ENCODE measurements around the gene SAP25.
"Not testable (repeated sequence)": the region's sequence is repeated elsewhere in the genome, so short reads cannot be mapped to it uniquely, and the experiment has no call there.

SAP25 gene

DNA sequence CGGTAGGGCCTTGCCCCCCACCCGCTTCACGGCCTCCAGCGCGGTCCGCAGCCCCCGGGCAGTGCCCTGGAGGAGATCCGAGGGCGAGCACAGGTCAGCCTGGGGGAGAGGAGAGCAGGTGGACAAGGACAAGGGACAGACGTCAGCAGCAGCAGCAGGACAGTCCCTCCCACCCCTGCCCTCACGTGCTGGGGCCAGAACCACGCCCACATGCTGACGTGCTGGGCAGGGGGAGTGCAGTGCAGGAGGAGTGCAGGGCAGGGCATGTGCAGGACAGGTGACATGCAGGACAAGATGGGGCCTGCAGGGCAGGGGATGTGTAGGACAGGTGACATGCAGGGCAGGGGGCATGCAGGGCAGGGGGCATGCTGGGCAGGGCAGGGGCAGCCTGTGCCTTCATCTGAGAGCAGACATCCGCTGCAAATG is 1.5 kb upstream of the SAP25 start:
- no peak for DNase-seq

GRCh38 chr7:100574362-100575205 is 884 bp upstream of the SAP25 start:
- no peak for DNase-seq

GRCh38 chr7:100572949-100573675 is 588 bp downstream of the SAP25 start:
- DNase-seq: no peak

GRCh38 chr7:100572281-100572948 is 1.3 kb downstream of the SAP25 start:
- no peak for DNase-seq

DNA sequence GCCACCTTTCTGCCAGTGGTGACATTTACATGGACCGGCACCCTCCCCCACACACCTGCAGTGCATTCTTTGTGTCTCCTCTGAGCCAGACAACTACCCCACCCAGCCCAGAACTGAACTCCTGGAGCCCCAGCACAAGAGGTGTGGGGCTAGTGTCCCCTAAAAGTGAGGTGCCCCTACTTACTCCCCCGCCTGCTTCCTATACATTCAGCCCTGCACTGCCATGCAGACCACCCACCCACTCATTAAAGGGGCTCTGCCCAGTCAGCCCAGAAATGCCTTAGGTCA is 1.9 kb downstream of the SAP25 start:
- DNase-seq: no peak

DNA sequence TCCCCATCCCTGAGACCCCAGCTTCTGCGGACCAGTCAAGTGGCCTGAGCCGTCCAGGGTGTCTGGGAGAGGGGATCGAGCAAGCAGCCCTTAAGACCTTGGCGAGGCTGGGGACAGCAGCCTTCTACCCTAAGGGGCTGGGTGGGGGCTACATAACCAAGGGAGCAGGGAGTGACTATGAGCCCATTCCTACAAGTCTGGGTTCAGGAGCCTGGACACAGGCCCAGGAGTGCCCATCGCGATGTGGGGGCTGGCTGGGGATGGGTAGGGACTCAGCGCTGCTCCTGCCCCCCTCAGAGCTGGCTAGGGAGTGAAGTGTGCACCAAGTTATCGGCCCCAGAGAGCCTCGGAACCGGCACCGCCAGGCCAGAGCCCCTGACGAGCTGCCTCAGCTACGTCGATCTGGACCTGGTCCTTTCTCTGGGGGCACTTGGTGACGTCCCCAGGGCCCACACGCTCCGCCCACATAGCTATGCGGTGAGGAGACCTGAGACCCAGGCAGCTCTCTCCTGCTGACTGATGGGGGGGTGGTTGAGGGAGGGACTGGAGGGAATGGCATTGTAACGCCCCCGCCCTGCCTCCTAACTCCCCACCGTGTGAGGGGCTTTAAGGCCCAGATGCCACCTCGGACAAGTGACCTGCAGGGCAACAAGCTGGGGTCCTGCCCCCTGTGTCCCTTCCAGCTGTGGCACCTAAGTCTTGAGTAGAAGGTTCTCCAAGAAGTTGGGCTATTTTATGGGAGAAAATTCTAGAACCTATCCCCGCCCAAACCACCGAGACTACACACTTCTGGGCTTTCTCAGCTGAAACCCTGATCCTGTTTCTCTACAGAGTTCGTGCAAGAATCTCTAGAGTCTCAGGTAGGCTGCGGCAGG is 2.5 kb downstream of the SAP25 start:
- DNase-seq: no peak

GRCh38 chr7:100568896-100569844 is 4.5 kb downstream of the SAP25 start:
- DNase-seq: peak; percentile 59

DNA sequence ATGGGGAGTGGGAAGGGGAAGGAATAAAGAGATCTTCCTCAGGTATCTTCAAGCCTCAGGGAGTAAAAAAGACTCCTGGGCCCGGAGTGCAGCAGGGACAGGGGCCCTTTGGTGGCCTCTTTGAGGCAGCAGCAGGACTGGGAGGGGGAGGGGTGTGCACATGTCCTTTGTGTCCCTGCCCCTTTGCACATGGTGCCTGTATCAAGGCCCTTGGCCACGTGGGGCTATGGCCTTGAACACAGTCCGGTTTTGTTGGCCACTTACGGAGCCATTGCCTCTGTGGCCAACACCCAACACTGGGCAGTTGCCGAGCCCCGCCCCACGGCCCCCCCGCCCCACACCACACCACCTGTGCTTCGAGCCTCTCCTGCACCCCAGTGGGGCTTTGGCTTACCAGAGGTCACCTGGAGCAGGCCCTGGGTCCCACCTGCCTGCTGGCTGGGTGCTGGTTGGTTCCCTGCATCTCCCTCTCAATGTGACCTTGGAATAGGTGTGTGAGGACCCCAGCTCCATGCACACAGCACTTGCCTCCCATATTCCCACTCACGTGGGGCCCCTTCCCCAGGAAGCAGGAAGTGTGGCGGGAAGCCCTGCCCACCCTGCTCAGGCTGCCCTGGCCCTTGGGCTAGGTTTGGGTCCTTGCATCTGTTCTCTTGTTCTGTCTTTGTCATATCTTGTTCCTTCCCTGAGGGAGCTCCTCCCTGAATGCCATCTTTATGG is 5.4 kb downstream of the SAP25 start:
- DNase-seq: no peak

- no peak for DNase-seq
Observed at GRCh38 chr7:100567751-100568175, 5.9 kb downstream of the SAP25 start.

DNA sequence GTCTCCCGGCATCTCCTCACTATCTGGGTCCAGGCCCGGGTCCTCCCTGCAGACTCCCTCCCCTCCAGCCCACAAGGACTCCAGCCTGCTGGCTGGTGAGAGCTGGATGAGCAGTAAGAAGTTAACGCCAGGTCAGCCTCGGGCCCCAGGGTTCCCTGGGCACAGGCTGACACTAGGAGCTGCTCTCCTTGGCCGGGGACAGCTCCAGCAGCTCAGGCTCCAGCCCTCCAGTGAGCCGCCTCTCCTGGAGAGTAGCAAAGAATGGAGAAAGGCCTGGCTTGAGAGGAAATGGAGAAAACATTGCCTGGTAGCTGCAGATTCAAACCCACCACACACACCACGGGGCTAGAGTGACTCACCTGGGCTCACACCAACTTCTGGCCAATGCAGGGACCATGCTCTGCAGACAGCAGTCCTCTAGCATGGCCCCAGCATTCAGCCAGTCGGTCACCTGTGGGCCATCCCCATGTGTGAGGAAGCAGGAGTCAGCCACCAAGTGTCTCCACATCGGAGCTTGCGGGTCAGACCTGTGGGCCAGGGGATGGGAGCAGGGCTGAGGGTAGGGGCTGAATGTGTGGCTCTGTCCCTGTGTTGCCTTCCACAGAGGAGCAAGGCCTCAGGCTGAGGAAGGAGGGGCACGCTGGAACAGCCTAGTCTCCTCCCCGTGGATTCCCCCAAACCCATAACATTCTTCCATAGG is 6.5 kb downstream of the SAP25 start:
- no peak for DNase-seq

GRCh38 chr7:100566018-100566531 is 7.6 kb downstream of the SAP25 start:
- DNase-seq: no peak

DNA sequence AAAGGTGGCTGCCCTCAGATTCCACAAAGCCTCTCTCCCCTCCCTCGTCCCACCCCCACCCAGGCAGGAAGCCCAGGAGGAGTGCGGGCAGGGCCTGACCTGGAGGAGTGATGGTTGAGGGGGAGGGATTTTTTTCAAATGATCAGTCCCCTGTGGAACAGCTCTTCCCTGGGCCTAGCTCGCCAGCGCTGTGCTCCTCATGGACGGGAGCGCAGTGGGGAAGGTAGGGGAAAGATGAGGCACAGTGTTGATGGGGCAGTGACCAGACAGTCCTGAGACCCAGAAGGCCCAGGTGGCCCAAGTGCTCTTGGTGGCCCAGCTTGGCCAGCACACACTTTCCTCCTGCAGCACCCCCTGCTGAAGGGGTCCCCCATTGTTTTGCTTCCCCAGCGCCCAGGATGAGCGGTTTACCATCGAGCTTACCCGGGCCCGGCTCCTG is 8.5 kb downstream of the SAP25 start:
- no peak for DNase-seq

DNA sequence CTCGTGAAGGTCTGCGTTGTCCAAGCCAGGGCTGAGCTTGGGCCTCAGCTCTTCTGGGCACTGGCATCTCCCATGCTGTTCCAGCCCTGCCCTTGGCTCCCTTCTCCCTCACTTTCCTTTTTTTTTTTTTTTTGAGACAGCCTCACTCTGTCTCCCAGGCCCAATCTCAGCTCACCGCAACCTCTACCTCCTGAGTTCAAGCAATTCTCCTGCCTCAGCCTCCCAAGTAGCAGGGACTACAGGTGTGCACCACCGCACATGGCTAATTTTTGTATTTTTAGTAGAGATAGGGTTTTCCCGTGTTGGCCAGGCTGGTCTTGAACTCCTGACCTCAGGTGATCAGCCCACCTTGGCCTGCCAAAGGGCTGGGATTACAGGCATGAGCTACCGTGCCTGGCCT is 9.3 kb downstream of the SAP25 start:
- DNase-seq: not testable (repeated sequence)

- DNase-seq: peak; percentile 86
Observed at GRCh38 chr7:100563809-100564400, 9.8 kb downstream of the SAP25 start.

DNA sequence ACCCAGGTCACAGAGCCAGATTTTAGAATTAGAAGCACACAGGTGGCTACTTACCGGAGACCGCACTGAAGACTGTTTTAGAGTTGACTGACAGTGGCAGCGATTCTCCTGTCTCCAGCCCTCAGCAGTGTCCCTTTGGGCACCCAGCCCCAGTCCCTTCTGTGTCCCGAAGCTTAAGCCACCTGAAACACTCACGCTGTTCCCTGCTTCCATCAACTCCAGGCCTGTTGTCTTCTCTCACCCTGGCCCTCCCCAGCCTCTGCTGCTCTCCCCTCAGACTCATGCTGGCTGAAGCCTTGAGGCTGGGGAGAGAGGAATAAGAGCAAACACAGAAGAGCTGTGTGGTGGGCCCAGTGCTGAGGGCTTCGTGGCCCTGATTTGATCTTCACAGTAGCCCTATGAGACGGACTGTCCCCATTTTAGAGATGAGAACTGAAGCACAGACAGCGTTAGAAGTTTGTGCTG is 10.6 kb downstream of the SAP25 start:
- DNase-seq: no peak

DNA sequence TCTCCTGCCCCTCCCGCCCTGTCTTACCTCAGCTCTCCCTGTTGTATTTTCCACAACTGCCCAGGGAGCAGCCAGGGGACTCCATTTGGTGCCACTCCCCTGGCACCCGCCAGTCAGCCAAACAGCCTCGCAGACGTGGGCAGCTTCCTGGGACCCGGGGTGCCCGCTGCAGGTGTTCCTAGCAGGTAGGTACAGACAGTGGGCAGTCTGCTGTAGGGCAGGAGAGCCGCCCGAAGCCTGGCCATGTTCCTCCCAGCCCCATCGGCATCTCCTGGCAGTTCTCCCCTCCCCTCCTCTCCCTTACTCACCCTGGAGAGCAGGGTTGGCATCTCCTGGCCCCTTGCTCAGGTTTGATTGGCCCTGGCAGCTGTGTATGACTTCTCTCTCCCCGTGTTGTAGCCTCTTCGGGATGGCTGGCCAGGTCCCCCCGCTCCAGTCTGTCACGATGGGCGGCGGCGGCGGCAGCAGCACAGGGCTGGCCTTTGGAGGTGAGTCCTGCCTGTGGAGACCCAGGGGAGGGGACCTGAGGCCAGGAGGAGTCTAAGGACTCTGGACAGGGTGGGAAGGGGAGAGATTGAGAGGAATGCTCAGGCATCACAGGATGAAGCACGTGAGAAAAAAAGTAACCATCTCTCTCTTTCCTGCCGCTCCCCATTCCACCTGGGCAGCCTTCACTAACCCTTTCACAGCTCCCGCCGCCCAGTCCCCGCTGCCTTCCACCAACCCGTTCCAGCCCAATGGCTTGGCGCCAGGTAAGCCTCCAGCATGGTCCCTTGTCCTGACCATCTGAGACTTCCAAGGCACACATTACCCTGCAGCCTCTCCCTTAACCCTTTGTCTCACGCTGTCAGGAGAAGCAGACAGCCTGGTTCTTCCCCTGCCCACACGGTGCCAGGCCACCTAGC is 11.3 kb downstream of the SAP25 start:
- DNase-seq: no peak

GRCh38 chr7:100561491-100562194 is 12.1 kb downstream of the SAP25 start:
- no peak for DNase-seq

DNA sequence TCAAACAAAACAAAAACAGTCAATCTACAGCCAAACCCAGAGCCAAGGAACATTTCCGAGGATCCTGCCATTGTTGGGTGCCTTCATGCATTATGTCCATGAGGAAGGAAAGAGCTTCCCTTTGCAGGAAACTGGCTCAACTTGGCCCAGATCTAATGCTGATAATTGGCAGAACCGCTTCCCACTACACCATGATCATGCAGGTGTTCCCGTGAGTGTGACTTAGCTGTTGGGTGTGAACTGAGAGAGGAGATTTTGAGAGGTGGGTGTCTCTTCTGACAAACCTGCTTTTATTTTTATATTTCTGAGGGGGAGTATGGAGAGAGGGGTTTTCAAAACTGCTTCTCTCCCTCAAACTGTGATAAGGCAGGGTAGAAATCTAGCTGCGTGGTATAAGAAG is 14.6 kb downstream of the SAP25 start:
- no peak for DNase-seq

Measured in CD4-positive, alpha-beta T cell treated with Interleukin-21 for 1 hour (primary cell).